GM21360 (cell line): ENCODE results near the gene ATG7.

Source experiments
- ATAC-seq: cut with Tn5 transposase; IDR thresholded peaks from one replicate; pipeline ENCODE4 v1.9.1; 2021; ENCODE audit warnings: mild to moderate bottlenecking, moderate library complexity; ENCODE audit not compliant: unreplicated experiment

Gene ATG7

GRCh38 chr3:11532931-11533391 lies 260.8 kb downstream of the ATG7 start:
- ATAC-seq = no peak

- no peak for ATAC-seq
Observed at GRCh38 chr3:11534011-11534792, 262.0 kb downstream of the ATG7 start.

GRCh38 chr3:11534793-11535101 lies 262.6 kb downstream of the ATG7 start:
- ATAC-seq = no peak

GRCh38 chr3:11535243-11535960 lies 263.2 kb downstream of the ATG7 start:
- no peak for ATAC-seq

- ATAC-seq = no peak
Observed at GRCh38 chr3:11536132-11536935, 264.1 kb downstream of the ATG7 start.

GRCh38 chr3:11536936-11537612 lies 264.9 kb downstream of the ATG7 start:
- no peak for ATAC-seq

- no peak for ATAC-seq
Observed at GRCh38 chr3:11538581-11538980, 266.4 kb downstream of the ATG7 start.

GRCh38 chr3:11539218-11539617 lies 267.0 kb downstream of the ATG7 start:
- no peak for ATAC-seq

GRCh38 chr3:11539677-11540076 lies 267.5 kb downstream of the ATG7 start:
- no peak for ATAC-seq

GRCh38 chr3:11541321-11542303 lies 269.4 kb downstream of the ATG7 start:
- ATAC-seq = no peak

- no peak for ATAC-seq
Observed at GRCh38 chr3:11542551-11542950, 270.4 kb downstream of the ATG7 start.

GRCh38 chr3:11543141-11543947 lies 271.1 kb downstream of the ATG7 start:
- ATAC-seq = no peak

GRCh38 chr3:11543948-11544387 lies 271.8 kb downstream of the ATG7 start:
- ATAC-seq = no peak

GRCh38 chr3:11544412-11545181 lies 272.4 kb downstream of the ATG7 start:
- no peak for ATAC-seq

GRCh38 chr3:11545186-11545851 lies 273.1 kb downstream of the ATG7 start:
- no peak for ATAC-seq

GRCh38 chr3:11546657-11547302 lies 274.6 kb downstream of the ATG7 start:
- no peak for ATAC-seq

GRCh38 chr3:11547498-11547897 lies 275.3 kb downstream of the ATG7 start:
- ATAC-seq = no peak
